ENCODE data around the gene IL1RAP.

Gene IL1RAP

GRCh38 chr3:190502946-190503345, 10.9 kb upstream of the IL1RAP start:
- no peak for TF ChIP-seq CTCF (IDR thresholded peaks at IDR 0.05)
- H3K4me3 ChIP-seq (ENCODE audit: low read depth in 1 of 2, low read length in 1 of 2): no peak overlapping the region
- H3K9me3 ChIP-seq: no peaks in the 10 kb centered on the region
- H3K27ac ChIP-seq: no peak overlapping the region
- no peaks in the 10 kb centered on the region for H3K4me1 ChIP-seq (ENCODE audit: control insufficient read depth in 1 of 2, insufficient read depth in 1 of 2, low read depth in 1 of 2, low read length in 1 of 2)
- peaks cover 22% of the 10 kb centered on the region for H3K27me3 ChIP-seq
- no peaks in the 10 kb centered on the region for H3K36me3 ChIP-seq

GRCh38 chr3:190504354-190505125, 9.3 kb upstream of the IL1RAP start:
- no peaks in the 10 kb centered on the region for H3K4me1 ChIP-seq (ENCODE audit: control insufficient read depth in 1 of 2, insufficient read depth in 1 of 2, low read depth in 1 of 2, low read length in 1 of 2)
- no peak overlapping the region for H3K27ac ChIP-seq
- peaks cover 7% of the 10 kb centered on the region for H3K27me3 ChIP-seq
- H3K9me3 ChIP-seq: no peaks in the 10 kb centered on the region
- H3K4me3 ChIP-seq (ENCODE audit: low read depth in 1 of 2, low read length in 1 of 2): no peak overlapping the region
- H3K36me3 ChIP-seq: no peaks in the 10 kb centered on the region
- TF ChIP-seq CTCF (IDR thresholded peaks at IDR 0.05): no peak

- TF ChIP-seq CTCF (IDR thresholded peaks at IDR 0.05): no peak
- Histone ChIP-seq H3K9me3 (no peaks in the 10 kb centered on the region), H3K27me3 (peaks cover 8% of the 10 kb centered on the region), H3K27ac (no peak overlapping the region), H3K4me3 (ENCODE audit: low read depth in 1 of 2, low read length in 1 of 2) (no peak overlapping the region), H3K4me1 (ENCODE audit: control insufficient read depth in 1 of 2, insufficient read depth in 1 of 2, low read depth in 1 of 2, low read length in 1 of 2) (no peaks in the 10 kb centered on the region), H3K36me3 (no peaks in the 10 kb centered on the region)
These were observed 8.4 kb upstream of the IL1RAP start for GRCh38 chr3:190505381-190506003.

- Histone ChIP-seq H3K27me3 (peaks cover 3% of the 10 kb centered on the region), H3K4me1 (ENCODE audit: control insufficient read depth in 1 of 2, insufficient read depth in 1 of 2, low read depth in 1 of 2, low read length in 1 of 2) (no peaks in the 10 kb centered on the region), H3K4me3 (ENCODE audit: low read depth in 1 of 2, low read length in 1 of 2) (no peak overlapping the region), H3K9me3 (no peaks in the 10 kb centered on the region), H3K36me3 (no peaks in the 10 kb centered on the region), H3K27ac (no peak overlapping the region)
- no peak for TF ChIP-seq CTCF (IDR thresholded peaks at IDR 0.05)
These were observed 7.6 kb upstream of the IL1RAP start for GRCh38 chr3:190506271-190506670.

- H3K27me3 ChIP-seq: peaks cover 3% of the 10 kb centered on the region
- peak overlapping the region; percentile 87 to 95 for H3K4me3 ChIP-seq (ENCODE audit: low read depth in 1 of 2, low read length in 1 of 2)
- H3K27ac ChIP-seq: peak overlapping the region; percentile 89
These were observed 1.2 kb upstream of the IL1RAP start for GRCh38 chr3:190512666-190513065.

More at GRCh38 chr3:190512666-190513065, 1.2 kb upstream of the IL1RAP start:
- Histone ChIP-seq H3K4me1 (ENCODE audit: control insufficient read depth in 1 of 2, insufficient read depth in 1 of 2, low read depth in 1 of 2, low read length in 1 of 2) (peaks cover 22 to 27% of the 10 kb centered on the region in 2 experiments), H3K9me3 (no peaks in the 10 kb centered on the region), H3K36me3 (no peaks in the 10 kb centered on the region)
- TF ChIP-seq CTCF (IDR thresholded peaks at IDR 0.05): no peak
